Measurements from ENCODE around the gene SCYL3.
"Not testable (repeated sequence)": the region's sequence is repeated elsewhere in the genome, so short reads cannot be mapped to it uniquely, and the experiment has no call there.

SCYL3 gene

DNA sequence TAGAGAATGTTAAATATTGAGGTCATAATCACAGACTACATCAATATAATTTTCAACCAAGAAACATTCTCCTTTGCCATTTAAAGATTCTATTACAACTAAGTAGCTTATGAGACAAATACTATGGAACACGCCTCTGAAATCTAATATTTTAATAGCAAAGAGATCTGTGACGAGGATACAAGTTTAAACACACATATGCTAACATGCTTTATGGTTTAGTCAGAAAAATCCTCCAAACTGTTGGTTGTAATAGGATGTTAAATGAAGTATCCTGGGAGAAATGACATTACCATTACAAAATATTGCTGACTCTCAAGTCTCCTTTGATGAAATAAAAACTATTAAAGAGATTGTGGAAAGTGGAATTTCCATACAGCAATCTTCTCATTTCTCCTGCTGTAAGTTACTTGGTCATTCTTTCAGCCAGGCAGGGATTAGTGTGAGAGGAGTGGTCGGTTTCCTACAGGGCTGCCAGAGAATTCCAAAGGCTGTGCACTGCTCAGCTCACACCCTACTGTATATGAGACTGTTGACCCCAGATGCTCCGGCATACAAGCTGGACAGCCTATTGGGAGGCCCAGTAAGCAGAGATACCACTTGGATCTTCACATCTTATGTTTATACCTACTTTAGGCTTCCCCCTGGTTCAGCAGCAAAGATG is 26.6 kb downstream of the SCYL3 start:
- DNase-seq, result no peak

DNA sequence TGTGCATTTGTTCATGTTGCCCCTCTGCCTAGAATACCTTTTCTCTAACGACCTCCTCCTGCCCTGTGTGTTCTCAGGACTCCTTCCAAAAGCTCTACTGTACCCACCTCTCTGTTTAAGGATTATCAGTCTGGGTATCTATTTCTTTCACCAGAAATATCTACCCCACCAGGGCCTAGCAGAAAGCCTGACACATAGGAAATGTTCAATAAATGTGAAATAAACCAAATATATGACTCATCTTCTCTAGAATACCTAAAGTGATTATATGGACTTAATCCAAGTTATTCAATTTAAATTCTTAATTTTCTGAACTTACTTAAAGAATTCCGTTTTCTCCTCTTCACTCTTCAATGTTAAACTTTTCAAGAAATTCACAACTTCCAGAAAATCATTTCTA is 27.1 kb downstream of the SCYL3 start:
- DNase-seq, result no peak

DNA sequence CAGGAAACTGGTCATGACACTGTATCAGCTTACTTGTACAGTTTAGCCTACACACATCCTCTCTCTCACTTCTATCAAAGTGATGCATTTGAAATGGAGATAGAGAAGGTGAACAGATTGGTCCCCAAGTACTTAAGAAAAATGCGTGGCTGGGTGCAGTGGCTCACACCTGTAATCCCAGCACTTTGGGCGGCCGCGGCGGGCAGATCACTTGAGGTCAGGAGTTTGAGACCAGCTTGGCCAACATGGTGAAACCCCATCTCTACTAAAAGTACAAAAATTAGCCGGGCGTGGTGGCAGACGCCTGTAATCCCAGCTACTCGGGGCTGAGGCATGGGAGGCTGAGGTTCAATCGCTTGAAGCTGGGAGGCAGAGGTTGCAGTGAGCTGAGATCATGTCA is 29.2 kb downstream of the SCYL3 start:
- not testable (repeated sequence) for DNase-seq

DNA sequence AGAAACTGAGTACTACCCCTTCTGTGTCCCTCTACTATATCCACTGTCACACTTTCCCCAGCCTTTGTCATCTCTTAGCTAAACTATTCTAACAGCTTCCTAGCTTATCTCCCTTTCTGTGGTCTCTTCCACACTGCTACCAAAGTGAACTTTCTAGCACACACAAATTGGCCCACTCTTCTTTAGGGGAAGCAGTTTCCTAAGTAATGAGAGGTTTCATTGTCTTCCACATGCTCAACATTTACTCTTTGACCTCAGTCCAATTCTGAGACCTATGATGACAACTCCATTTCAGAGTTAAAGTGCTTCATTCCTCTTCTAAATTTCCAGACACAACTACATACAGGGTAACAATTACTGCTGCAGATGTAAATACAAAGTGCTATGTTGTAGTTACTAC is 32.9 kb downstream of the SCYL3 start:
- DNase-seq, result no peak

DNA sequence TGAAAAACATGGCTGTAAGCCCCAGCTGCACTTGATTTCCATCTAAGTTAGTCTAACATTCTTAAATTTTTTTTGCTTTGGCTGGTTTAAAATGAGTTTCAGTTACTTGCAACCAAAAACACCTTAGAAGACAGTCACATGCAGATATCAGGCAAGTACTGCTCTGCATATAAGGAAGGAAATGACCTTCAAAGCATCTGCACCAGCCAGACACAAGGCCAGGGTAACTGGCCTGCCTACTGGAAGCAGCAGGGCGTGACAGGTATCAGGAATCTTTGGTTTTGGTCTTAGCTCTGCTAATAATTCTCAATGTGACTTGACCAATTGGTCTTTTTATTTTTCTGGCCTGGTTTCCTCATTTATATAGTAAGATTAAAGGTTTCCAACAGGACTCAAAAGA is 33.5 kb downstream of the SCYL3 start:
- DNase-seq, result no peak

DNA sequence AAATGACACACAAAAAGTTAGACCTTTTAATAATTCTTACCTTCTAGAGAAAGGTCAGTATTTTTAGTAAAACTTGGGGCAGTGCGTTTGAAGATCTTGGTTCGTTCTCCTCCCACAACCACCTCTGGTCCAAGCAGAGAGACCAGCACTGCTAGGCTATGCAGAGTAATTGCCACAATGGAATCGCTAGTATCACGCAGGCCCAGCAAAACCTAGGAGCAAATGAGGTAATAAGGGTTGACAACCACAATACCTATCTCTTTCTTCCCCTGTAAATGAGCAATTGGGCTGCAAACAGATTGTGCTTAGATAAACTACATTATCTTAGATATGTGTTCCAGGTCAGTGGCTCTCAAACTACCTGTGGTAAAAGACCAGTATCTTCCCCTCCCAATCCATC is 34.7 kb downstream of the SCYL3 start:
- no peak for DNase-seq

DNA sequence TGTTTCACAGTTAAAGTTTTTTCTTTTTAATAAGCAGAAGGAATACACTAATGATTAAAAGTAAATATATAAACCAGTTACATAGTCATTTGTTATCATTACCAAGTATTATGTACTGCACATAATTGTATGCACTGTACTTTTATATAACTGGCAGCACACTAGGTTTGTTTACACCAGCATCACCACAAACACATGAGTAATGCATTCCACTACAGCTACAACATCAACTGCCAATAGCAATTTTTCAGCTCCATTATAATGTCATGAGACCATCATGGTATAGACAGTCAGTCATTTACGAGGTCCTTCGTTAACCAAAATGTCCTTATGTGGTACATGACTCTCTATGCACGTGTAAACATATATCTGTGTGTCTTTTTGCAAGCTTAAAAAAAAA is 35.2 kb downstream of the SCYL3 start:
- no peak for DNase-seq

DNA sequence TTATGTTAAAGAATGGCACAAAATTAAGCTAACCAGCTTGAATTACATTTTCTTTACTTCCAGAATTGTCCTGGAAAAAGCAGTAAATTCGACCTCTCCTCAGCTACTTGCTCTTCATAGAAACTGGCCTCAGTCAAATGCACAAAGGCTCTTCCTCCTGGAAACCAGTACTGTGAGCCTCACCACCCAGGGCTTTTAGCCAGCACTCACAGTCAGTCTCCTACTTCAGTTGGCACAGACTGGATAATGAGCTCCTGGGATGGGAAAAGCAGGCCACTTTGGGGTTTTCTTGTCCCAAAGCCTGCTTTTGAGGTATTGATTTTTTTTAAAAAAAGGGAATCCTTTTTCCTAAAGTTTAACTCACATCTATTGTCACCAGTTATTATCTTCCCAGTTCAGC is 40.4 kb downstream of the SCYL3 start:
- DNase-seq, result no peak

DNA sequence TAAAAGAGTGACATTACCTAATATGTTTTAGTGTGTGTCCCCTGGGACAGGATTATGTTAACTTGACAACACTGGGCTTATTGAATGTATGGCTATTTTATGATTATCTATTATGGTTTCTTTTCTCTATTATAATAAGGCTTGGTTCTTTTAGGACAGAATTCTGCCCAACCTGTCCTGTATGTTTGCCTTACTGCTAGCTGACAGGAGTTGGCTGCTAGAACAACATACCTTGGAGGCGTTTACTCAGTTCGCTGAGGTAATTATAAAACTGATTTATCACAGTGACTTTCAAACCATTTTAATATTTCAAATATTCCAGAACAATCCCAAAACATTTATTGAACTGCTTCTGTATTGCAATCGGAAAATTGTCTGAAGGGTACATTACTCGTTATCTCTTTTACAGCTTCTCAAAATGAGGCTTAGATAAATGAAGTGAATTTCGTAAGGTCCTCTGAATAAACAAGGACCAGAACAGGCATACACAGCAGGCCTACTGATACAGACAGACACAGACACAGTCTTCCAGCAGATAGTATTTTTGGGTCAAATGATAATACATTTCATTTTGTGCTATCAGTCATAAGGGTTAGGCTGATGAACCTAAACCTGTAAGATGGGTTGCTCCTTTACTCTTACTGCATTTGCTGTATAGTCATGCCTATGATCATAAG is 44.2 kb downstream of the SCYL3 start:
- DNase-seq, result no peak

DNA sequence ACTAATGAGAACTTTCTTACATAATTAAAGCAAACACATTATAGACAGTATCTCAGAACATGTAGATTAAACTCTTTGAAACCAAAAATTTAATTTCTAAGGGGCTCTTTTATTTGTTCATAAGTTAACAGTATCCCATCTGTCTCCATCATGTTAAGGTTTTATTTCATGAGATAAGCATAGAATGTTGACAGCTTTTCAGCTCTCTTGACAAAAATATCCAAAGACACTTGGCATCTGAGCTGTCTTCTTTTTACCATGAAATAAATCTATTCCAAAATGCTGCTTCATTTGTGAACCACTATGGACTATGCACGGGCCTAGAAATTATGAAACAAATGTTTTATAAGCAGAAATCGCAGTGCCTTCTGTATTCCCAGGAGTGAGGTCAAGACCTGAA is 45.2 kb downstream of the SCYL3 start:
- no peak for DNase-seq

DNA sequence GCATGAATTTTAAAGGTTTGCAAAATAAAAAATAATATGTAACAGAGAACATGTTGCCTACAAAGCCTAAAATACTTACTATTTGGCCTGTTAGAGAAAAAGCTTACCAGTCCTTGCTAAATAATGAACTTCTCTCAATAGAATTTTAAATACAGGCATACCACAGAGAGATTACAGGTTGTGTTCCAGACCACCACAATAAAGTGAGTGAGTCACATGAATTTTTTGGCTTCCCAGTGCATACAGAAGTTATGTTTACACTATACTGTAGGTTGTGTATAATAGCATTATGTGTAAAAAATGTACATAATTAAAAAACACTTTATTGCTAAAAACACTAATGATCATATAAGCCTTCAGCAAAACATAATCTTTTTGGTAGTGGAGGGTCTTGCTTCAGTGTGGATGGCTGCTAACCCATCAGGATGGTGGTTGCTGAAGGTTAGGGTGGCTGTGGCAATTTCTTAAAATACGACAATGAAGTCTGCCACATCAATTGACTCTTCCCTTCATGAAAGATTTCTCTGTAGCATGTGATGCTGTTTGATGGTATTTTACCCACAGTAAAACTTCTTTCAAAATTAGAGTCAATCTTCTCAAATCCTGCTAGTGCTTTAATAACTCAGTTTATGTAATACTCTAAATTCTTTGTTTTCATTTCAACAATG is 48.6 kb downstream of the SCYL3 start:
- no peak for DNase-seq

DNA sequence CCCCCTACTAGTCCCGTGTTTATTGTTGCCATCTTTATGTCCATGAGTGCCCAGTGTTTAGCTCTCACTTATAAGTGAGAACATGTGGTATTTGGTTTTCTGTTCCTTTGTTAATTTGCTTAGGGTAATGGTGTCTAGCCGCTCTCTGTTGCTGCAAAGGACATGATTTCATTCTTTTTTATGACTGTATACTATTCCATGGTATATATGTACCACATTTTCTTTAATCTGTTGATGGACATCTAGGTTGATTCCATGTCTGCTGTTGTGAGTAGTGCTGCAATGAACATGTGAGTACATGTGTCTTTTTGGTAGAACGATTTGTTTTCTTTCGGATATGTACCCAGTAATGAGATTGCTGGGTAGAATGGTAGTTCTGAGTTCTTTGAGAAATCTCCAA is 54.8 kb downstream of the SCYL3 start:
- no peak for DNase-seq

DNA sequence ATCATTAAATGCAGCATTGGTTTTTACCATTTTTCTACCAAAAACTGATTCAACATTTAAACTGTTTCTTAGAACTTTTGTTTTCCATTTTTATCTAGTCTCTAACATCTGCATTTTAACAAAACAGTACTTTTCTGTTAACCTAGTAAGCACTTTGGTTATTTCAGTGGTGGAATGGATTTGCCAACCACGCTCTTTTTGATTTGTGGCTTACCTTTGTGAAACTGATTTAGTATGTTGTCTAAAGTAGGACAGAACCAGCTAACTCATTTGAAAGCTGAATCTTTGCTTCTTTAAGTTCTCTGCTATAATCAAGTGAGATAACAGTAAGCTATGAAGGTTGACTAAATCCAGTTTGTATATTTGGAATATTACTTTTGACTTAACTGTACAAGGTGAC is 57.5 kb downstream of the SCYL3 start:
- DNase-seq, result no peak

DNA sequence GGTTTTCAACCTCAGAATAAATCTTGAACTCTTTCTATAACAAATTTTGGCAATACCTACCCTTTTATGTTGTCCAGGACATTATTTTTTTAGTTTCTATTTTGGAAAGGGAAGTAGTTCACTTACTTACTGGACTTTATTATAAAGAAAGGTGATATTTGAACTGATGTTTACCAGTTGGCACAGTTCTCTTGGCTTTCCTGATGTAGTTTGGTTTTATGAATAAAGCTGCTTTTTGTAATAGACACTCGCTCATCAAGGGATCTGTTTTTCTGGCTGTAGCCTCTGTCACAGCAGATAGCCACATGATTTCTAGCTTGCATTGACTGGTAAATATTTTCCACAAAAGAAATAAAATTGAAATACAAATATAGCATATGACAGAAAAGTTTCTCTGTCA is 58.0 kb downstream of the SCYL3 start:
- DNase-seq, result no peak

DNA sequence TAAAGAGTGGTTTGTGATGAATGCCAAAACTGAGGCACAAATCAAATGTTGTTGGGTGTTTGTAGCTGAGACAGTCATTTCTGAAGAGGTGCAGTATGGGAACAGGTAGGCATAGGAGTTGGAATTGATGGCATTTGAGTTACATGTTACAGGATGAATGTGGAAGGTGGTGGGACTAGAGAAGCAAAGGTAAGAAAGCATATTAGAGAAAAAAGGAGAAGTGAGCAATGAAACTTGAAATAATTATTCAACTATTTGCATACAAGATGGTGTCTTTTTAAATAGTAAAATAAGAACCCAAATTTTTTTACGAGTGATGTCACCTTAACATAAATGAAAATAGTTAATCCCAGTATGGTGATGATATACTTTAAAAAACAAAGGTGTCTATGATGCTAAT is 58.8 kb downstream of the SCYL3 start:
- DNase-seq, result no peak

DNA sequence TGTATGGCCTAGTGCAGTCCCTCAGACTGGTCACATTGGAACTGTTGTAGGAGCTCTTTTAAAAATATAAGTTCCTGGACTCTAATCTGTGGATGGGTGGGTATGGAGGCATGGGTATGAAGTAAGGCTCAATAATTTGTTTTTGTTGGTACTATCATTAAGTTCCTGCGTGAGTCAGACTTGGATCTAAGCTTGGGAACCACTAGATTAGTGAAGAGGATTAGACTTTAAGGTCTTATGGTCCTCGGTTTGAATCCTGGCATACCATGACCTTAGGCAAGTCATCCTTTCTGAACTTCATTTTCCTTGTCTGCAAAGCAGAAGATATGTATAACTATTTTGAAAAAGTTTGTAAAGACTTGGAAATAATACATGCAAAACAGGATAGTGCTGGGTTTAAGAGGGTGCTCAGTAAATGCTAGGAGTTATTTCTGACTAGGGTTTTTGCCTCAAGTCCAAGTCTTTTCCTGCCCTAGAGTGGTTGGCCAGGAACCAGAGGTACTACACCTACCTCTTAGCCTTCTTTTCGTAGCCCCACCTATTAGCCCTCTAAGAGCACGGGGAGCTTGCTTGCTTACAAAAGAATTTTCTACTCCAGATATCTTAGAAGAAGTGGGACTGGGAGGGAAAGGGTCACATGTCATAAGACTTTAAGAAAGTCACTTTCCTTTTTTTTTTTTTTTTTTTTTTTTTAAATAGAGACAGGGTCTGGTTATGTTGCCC is 60.4 kb downstream of the SCYL3 start:
- DNase-seq, result no peak

DNA sequence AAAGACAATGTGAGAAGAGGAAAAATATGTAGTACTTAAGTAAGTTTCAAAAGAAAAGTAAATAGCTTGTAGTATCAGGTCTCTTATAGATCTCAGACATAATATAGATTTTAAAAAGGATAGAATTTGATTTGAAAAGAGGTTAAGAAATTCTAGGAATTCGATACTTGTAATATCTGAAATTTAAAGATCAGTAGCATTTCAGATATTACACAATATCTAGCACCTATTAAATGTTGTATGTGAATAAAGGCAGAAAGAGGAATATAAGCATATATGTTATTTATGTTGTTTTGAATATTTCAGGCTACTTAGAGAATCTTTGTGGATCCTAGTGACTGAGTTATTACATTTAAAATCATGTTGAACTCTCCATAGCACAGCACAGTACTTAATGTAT is 64.0 kb downstream of the SCYL3 start:
- DNase-seq, result no peak

DNA sequence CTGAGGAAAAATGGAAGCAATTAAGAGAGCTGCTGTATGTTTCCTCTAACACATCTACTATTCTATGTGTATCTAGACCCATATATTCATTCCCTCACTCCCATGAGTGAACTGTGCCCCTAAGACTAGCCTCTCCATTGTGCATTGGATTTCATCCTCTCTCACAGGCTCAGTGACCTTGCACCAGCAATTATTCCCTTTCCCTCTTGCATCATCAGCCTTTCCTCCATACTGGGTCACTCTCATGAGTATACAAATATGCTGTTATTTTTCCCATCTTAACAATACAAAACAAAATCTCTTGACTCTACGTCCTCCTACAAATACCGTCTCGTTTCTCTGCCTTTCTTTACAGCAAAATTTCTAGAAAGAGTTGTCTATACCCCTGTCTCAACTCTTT is 69.5 kb downstream of the SCYL3 start:
- no peak for DNase-seq

DNA sequence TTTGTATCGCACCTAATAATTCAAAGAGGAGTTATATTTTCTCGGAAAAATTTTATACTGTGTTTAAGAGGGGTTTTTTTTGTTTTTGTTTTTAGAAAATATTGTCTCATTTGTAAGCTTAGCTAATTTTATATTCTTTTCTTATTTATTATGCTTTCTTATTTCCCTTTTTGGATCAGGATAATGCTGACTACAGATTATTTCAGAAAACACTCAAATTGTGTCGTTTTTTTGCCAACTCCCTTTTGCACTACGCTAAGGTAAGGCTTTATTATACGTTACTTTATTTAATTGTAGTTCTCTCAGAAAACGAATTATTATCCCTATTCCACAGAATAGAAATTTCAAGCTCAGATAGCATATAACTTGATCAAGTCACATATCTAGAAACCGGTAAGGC is 72.2 kb downstream of the SCYL3 start:
- no peak for DNase-seq

DNA sequence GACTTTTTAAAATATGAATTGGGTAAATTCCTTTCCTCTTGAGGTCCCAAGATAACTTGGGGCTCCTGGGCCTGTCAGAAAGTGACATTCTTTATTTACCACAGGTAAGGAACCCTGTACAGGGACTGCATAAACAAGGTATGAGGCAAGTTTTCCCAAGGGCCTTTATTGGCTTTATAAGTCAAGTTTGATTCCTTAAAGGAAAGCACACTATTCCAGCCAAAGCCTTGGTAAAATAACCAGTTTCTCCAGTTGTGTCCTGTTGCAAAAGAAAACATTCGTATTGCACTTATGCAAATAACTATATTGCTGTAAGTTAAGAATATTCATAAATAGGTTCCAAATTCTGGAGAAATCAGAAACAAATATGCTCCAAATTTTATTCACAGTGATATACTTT is 77.1 kb downstream of the SCYL3 start:
- DNase-seq, result no peak

DNA sequence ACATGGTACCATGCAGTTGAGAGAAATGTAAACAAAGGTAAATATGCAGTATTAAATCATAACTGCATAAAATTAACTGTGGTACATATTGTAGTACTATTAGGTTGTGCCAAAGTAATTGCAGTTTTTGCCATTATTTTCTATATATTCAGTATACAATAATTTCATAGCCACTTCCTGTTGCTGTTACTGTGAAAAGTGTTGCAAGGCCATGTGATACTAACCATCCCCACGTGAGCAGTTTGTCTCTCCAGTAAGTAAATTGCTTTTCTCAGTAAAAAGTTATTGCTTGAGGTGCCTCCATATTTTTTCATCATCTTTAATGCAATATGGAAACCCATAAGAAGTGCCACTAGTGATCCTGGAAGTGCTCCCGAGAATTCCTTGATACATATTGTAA is 79.4 kb downstream of the SCYL3 start:
- no peak for DNase-seq

DNA sequence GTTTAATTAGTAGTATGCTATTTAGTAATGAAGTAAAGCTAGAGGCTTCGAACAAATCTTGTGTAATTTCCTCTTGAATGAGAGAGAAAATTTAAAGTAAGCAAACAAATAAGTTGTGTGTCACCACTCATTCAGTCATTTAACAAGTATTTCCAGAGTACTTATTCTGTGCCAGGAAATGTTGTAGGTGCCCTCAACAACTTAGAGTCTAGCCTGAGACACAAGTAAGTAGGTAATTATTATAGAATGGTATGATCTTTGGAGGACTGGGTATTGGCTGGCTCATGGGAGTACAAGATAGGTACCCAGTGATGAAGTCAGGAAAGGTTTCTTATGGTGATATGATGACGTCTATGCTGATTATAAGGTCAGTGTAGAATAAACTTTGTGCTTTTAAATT is 81.6 kb downstream of the SCYL3 start:
- DNase-seq, result no peak

DNA sequence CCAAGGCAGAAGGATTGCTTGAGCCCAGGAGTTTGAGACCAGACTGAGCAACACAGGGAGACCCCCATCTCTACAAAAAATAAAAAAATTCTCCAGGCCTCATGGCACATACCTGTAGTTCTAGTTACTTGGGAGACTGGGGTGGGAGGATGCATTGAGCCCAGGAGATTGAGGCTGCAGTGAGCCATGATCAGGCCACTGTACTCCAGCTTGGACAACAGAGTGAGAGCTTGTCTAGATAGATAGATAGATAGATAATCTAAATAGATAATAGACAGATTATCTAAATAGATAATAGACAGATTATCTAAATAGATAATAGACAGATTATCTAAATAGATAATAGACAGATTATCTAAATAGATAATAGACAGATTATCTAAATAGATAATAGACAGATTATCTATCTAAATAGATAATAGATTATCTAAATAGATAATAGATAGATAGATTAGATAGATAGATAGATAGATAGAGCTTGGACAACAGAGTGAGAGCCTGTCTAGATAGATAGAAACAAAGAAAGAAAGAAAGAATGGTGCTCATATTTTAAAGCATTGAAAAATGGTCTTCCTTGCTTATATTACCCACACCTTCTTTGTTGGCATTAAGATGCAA is 82.2 kb downstream of the SCYL3 start:
- not testable (repeated sequence) for DNase-seq

Measured in NCI-H1105 (cell line).